Loucy (cell line): ENCODE results near the gene PLA2G5.

Experiments used
- H2AFZ ChIP-seq: fragments of 200-600 bp; sonication (generic); 2 replicates; pipeline ENCODE4 v1.6.0; 2016; ENCODE audit warnings: antibody characterized with exemption, mild to moderate bottlenecking, low read length, moderate library complexity
- H3F3A ChIP-seq: fragments of 200-600 bp; 2 replicates; pipeline ENCODE4 v1.6.0; 2016; ENCODE audit warnings: antibody characterized with exemption, low read depth, mild to moderate bottlenecking
- H3K27me3 ChIP-seq: fragments of 200-600 bp; sonication (generic); 2 replicates; pipeline ENCODE4 v1.6.1; 2014; ENCODE audit warnings: low read length, mild to moderate bottlenecking; ENCODE audit not compliant: insufficient read depth, poor library complexity, severe bottlenecking
- H3K36me3 ChIP-seq: fragments of 200-600 bp; sonication (generic); 2 replicates; pipeline ENCODE4 v1.6.1; 2016; ENCODE audit warnings: low read length; ENCODE audit not compliant: insufficient read depth
- H3K4me1 ChIP-seq: fragments of 200-600 bp; sonication (generic); 2 replicates; pipeline ENCODE4 v1.5.1; 2014; ENCODE audit warnings: low read length, mild to moderate bottlenecking; ENCODE audit not compliant: insufficient read depth, poor library complexity, severe bottlenecking
- H3K4me2 ChIP-seq: fragments of 200-600 bp; sonication (generic); 2 replicates; pipeline ENCODE4 v1.6.0; 2014; ENCODE audit warnings: antibody characterized with exemption, low read length, low read depth, mild to moderate bottlenecking; ENCODE audit not compliant: poor library complexity, severe bottlenecking
- H3K4me3 ChIP-seq: fragments of 200-600 bp; sonication (generic); 2 replicates; pipeline ENCODE4 v1.5.1; 2014; ENCODE audit warnings: low read length, mild to moderate bottlenecking, mixed read lengths; ENCODE audit not compliant: poor library complexity, severe bottlenecking
- H3K79me2 ChIP-seq: fragments of 200-600 bp; sonication (generic); 2 replicates; pipeline ENCODE4 v1.6.1; 2014; ENCODE audit warnings: low read length; ENCODE audit not compliant: insufficient read depth
- H3K9ac ChIP-seq: fragments of 200-600 bp; sonication (generic); 2 replicates; pipeline ENCODE4 v1.6.0; 2014; ENCODE audit warnings: mild to moderate bottlenecking, low read depth, low read length, moderate library complexity; ENCODE audit not compliant: poor library complexity, severe bottlenecking
- H3K9me2 ChIP-seq: fragments of 200-600 bp; sonication (generic); replicated peaks from 2 replicates; pipeline ENCODE4 v1.6.1; 2016; ENCODE audit warnings: low read depth, low read length, mixed read lengths
- H3K9me3 ChIP-seq: fragments of 200-600 bp; sonication (generic); 2 replicates; pipeline ENCODE4 v1.6.1; 2014; ENCODE audit warnings: mild to moderate bottlenecking, antibody characterized with exemption, low read length, low read depth; ENCODE audit not compliant: insufficient read depth
- H4K20me1 ChIP-seq: fragments of 200-600 bp; sonication (generic); 2 replicates; pipeline ENCODE4 v1.6.0; 2014; ENCODE audit warnings: antibody characterized with exemption, low read length, mild to moderate bottlenecking; ENCODE audit not compliant: insufficient read depth, poor library complexity, severe bottlenecking
- CTCF ChIP-seq: fragments of 200-600 bp; sonication (generic); conservative IDR thresholded peaks from 2 replicates; pipeline ENCODE4 v1.5.1; 2014; ENCODE audit warnings: mild to moderate bottlenecking, antibody characterized with exemption, low read length
- EZH2phosphoT487 ChIP-seq: fragments of 200-600 bp; IDR thresholded peaks from 2 replicates; pipeline ENCODE4 v1.6.1; 2018; ENCODE audit warnings: antibody characterized with exemption, mild to moderate bottlenecking, moderate library complexity, borderline replicate concordance

PLA2G5 gene

GRCh38 chr1:20070357-20070756 lies 363 bp downstream of the PLA2G5 start:
- Histone ChIP-seq H3K79me2 (no peaks in the 10 kb centered on the region), H3K9me2 (no peaks in the 10 kb centered on the region), H3K9ac (no peak overlapping the region), H3K9me3 (no peaks in the 10 kb centered on the region), H3K27me3 (no peaks in the 10 kb centered on the region), H3K4me1 (no peaks in the 10 kb centered on the region), H3K4me3 (no peak overlapping the region), H3K36me3 (no peaks in the 10 kb centered on the region), H3F3A (no peaks in the 10 kb centered on the region), H4K20me1 (no peaks in the 10 kb centered on the region), H2AFZ (no peak overlapping the region), H3K4me2 (no peak overlapping the region)
- TF ChIP-seq CTCF (no peak), EZH2phosphoT487 (no peak)

GRCh38 chr1:20071416-20071815 lies 1.4 kb downstream of the PLA2G5 start:
- no peak overlapping the region for H3K4me3 ChIP-seq
- no peaks in the 10 kb centered on the region for H3K79me2 ChIP-seq
- no peak overlapping the region for H2AFZ ChIP-seq
- no peaks in the 10 kb centered on the region for H3F3A ChIP-seq
- H3K4me2 ChIP-seq: no peak overlapping the region
- TF ChIP-seq CTCF (no peak), EZH2phosphoT487 (no peak)
- no peaks in the 10 kb centered on the region for H3K4me1 ChIP-seq
- no peak overlapping the region for H3K9ac ChIP-seq
- H3K9me2 ChIP-seq: no peaks in the 10 kb centered on the region
- H3K27me3 ChIP-seq: no peaks in the 10 kb centered on the region
- H4K20me1 ChIP-seq: no peaks in the 10 kb centered on the region
- H3K36me3 ChIP-seq: no peaks in the 10 kb centered on the region
- no peaks in the 10 kb centered on the region for H3K9me3 ChIP-seq

- Histone ChIP-seq H3K4me2 (no peak overlapping the region), H3K36me3 (no peaks in the 10 kb centered on the region), H4K20me1 (no peaks in the 10 kb centered on the region), H3K4me3 (no peak overlapping the region), H3K27me3 (no peaks in the 10 kb centered on the region), H3K4me1 (no peaks in the 10 kb centered on the region), H3K79me2 (no peaks in the 10 kb centered on the region), H3K9me3 (no peaks in the 10 kb centered on the region), H2AFZ (no peak overlapping the region), H3F3A (no peaks in the 10 kb centered on the region), H3K9ac (no peak overlapping the region), H3K9me2 (no peaks in the 10 kb centered on the region)
- TF ChIP-seq EZH2phosphoT487 (no peak), CTCF (no peak)
Measured at GRCh38 chr1:20072771-20073170, 2.8 kb downstream of the PLA2G5 start.
